MCF 10A (cell line): ENCODE measurements around the gene HLA-DPB1. TPM values are rescaled to one million over a fixed set of nuclear protein-coding genes. Genes with fewer than 3 reads are reported as not detected.

Source experiments
- BruUV-seq: library from RNA; stranded (reverse); fragments of 400-500 nt; replicated peaks from 2 replicates; lab custom pipeline; 2021; lab: Mats Ljungman, UMichigan
- CTCF ChIA-PET: fragments of 300-600 bp; sonication (Branson Sonifier 250); formaldehyde crosslinking; extraction: SDS; loops from one replicate; lab custom pipeline; 2021; ENCODE audit warnings: antibody characterized with exemption, inconsistent platforms; lab: Yijun Ruan, JAX
- POLR2A ChIA-PET: fragments of 300-600, 350-650 bp; sonication (Branson Sonifier 250); formaldehyde crosslinking; extraction: SDS; loops from one replicate; lab custom pipeline; 2020; ENCODE audit warnings: antibody characterized with exemption, inconsistent platforms; lab: Yijun Ruan, JAX
- DNase-seq: peaks from one replicate; pipeline ENCODE4 v3.0.0-alpha.2; 2018; ENCODE audit not compliant: unreplicated experiment
- H3K27ac Mint-ChIP-seq: one replicate; pipeline ENCODE4 v1.8.0; 2022; ENCODE audit warnings: mild to moderate bottlenecking, low read depth, mixed read lengths; ENCODE audit not compliant: unreplicated experiment
- H3K27me3 Mint-ChIP-seq: one replicate; pipeline ENCODE4 v1.8.0; 2022; ENCODE audit warnings: mixed read lengths; ENCODE audit not compliant: insufficient read depth, unreplicated experiment
- H3K36me3 Mint-ChIP-seq: one replicate; pipeline ENCODE4 v1.8.0; 2022; ENCODE audit warnings: mild to moderate bottlenecking, moderate library complexity, mixed read lengths; ENCODE audit not compliant: insufficient read depth, unreplicated experiment
- H3K4me1 Mint-ChIP-seq: one replicate; pipeline ENCODE4 v1.8.0; 2022; ENCODE audit warnings: mixed read lengths; ENCODE audit not compliant: insufficient read depth, unreplicated experiment
- H3K4me3 Mint-ChIP-seq: one replicate; pipeline ENCODE4 v1.8.0; 2022; ENCODE audit warnings: mild to moderate bottlenecking, moderate library complexity, mixed read lengths; ENCODE audit not compliant: unreplicated experiment
- H3K9me3 Mint-ChIP-seq: one replicate; pipeline ENCODE4 v1.8.0; 2022; ENCODE audit warnings: mixed read lengths; ENCODE audit not compliant: unreplicated experiment
- CTCF ChIP-seq: fragments of 200-600 bp; IDR thresholded peaks from one replicate; pipeline ENCODE4 v1.8.0; 2022; ENCODE audit warnings: antibody characterized with exemption, mild to moderate bottlenecking; ENCODE audit not compliant: unreplicated experiment
- intact Hi-C: fragments of 100-400 bp; cut with micrococcal nuclease; formaldehyde crosslinking; loops from 2 replicates; pipeline ENCODE4 v1.14.1; 2022
- total RNA-seq: library from RNA; stranded (reverse); gene quantifications from 2 replicates; pipeline ENCODE4 v1.2.3, GENCODE V29; 2022

HLA-DPB1 gene
- total RNA-seq, 1 experiment from 2014 or later: not detected

- intact Hi-C loops: no loop called here
- no TSS peak for BruUV-seq
- CTCF ChIA-PET: no interaction called here
These were observed 680 bp downstream of the HLA-DPB1 start for GRCh38 chr6:33076406-33076934.

GRCh38 chr6:33077908-33078307, 2.1 kb downstream of the HLA-DPB1 start:
- peaks cover 89% of the 10 kb centered on the region for H3K27me3 Mint-ChIP-seq
- ChIA-PET POLR2A (interaction anchor here (0.6 kb wide), 1 partner anchor 11 kb away, joined by 3 read pairs; no protein-coding TSS in a partner anchor), CTCF (no interaction called here)
- H3K9me3 Mint-ChIP-seq: no peaks in the 10 kb centered on the region
- no peaks in the 10 kb centered on the region for H3K36me3 Mint-ChIP-seq
- no peak overlapping the region for H3K27ac Mint-ChIP-seq
- intact Hi-C loops: no loop called here
- DNase-seq: no peak
- BruUV-seq: no TSS peak
- H3K4me1 Mint-ChIP-seq: no peaks in the 10 kb centered on the region
- no peak overlapping the region for H3K4me3 Mint-ChIP-seq
- no peak for TF ChIP-seq CTCF

More at GRCh38 chr6:33076406-33076934, 680 bp downstream of the HLA-DPB1 start:
- POLR2A ChIA-PET: no interaction called here
- Mint-ChIP-seq H3K4me1 (no peaks in the 10 kb centered on the region), H3K27ac (no peak overlapping the region), H3K4me3 (no peak overlapping the region), H3K27me3 (peaks cover 89% of the 10 kb centered on the region), H3K9me3 (no peaks in the 10 kb centered on the region), H3K36me3 (no peaks in the 10 kb centered on the region)
- no peak for DNase-seq
- no peak for TF ChIP-seq CTCF

GRCh38 chr6:33078442-33078841, 2.7 kb downstream of the HLA-DPB1 start:
- Mint-ChIP-seq H3K36me3 (no peaks in the 10 kb centered on the region), H3K9me3 (no peaks in the 10 kb centered on the region), H3K4me3 (no peak overlapping the region), H3K4me1 (no peaks in the 10 kb centered on the region), H3K27me3 (peaks cover 89% of the 10 kb centered on the region), H3K27ac (no peak overlapping the region)
- no peak for DNase-seq
- no TSS peak for BruUV-seq
- intact Hi-C loops: no loop called here
- TF ChIP-seq CTCF: no peak
- ChIA-PET POLR2A (no interaction called here), CTCF (no interaction called here)

GRCh38 chr6:33078919-33079521, 3.2 kb downstream of the HLA-DPB1 start:
- H3K36me3 Mint-ChIP-seq: no peaks in the 10 kb centered on the region
- no peaks in the 10 kb centered on the region for H3K9me3 Mint-ChIP-seq
- H3K4me3 Mint-ChIP-seq: no peak overlapping the region
- no TSS peak for BruUV-seq
- no peak for DNase-seq
- ChIA-PET POLR2A (no interaction called here), CTCF (interaction anchor here (1.8 kb wide), 1 partner anchor 10 kb away, joined by 3 read pairs; no protein-coding TSS in a partner anchor)
- no peak overlapping the region for H3K27ac Mint-ChIP-seq
- intact Hi-C loops: no loop called here
- H3K4me1 Mint-ChIP-seq: no peaks in the 10 kb centered on the region
- no peak for TF ChIP-seq CTCF
- H3K27me3 Mint-ChIP-seq: peaks cover 89% of the 10 kb centered on the region
